ENCODE results near the gene PRKCZ.
A peak's percentile ranks its signal among the peaks of the same experiment; 100 is the strongest.

The PRKCZ gene

GRCh38 chr1:2224631-2225428, 174.6 kb downstream of the PRKCZ start:
- no peak for TF ChIP-seq CTCF (IDR thresholded peaks at IDR 0.05)
- H3K27ac ChIP-seq: no peak overlapping the region

GRCh38 chr1:2226525-2227345, 176.5 kb downstream of the PRKCZ start:
- Histone ChIP-seq H3K4me2 (ENCODE audit: low read length) (peak overlapping the region; percentile 92), H3K79me2 (peaks cover 20% of the 10 kb centered on the region), H3K4me1 (no peaks in the 10 kb centered on the region), H3K4me3 (ENCODE audit: low read depth, low read length) (peak overlapping the region; percentile 73), H3K36me3 (ENCODE audit: control insufficient read depth, insufficient read depth, low read length) (no peaks in the 10 kb centered on the region), H3K27ac (peak overlapping the region; percentile 84), H3K9ac (peak overlapping the region; percentile 37), H3K27me3 (ENCODE audit: control insufficient read depth, insufficient read depth, low read length) (no peaks in the 10 kb centered on the region), H2AFZ (peak overlapping the region; percentile 73), H3K9me3 (ENCODE audit: control insufficient read depth, low read length) (no peaks in the 10 kb centered on the region)
- no peak for TF ChIP-seq CTCF (IDR thresholded peaks at IDR 0.05)

More at GRCh38 chr1:2224631-2225428, 174.6 kb downstream of the PRKCZ start:
- Histone ChIP-seq H3K27me3 (ENCODE audit: control insufficient read depth, insufficient read depth, low read length) (no peaks in the 10 kb centered on the region), H3K36me3 (ENCODE audit: control insufficient read depth, insufficient read depth, low read length) (no peaks in the 10 kb centered on the region), H2AFZ (no peak overlapping the region), H3K4me2 (ENCODE audit: low read length) (no peak overlapping the region), H3K9me3 (ENCODE audit: control insufficient read depth, low read length) (no peaks in the 10 kb centered on the region), H3K4me3 (ENCODE audit: low read depth, low read length) (no peak overlapping the region), H3K9ac (no peak overlapping the region), H3K4me1 (no peaks in the 10 kb centered on the region), H3K79me2 (peaks cover 2% of the 10 kb centered on the region)

GRCh38 chr1:2227346-2228156, 177.3 kb downstream of the PRKCZ start:
- no peak for TF ChIP-seq CTCF (IDR thresholded peaks at IDR 0.05)
- Histone ChIP-seq H3K9ac (peak overlapping the region; percentile 61), H3K9me3 (ENCODE audit: control insufficient read depth, low read length) (no peaks in the 10 kb centered on the region), H3K4me1 (no peaks in the 10 kb centered on the region), H3K4me2 (ENCODE audit: low read length) (peak overlapping the region; percentile 92), H3K36me3 (ENCODE audit: control insufficient read depth, insufficient read depth, low read length) (no peaks in the 10 kb centered on the region), H3K27ac (peak overlapping the region; percentile 84), H3K4me3 (ENCODE audit: low read depth, low read length) (peak overlapping the region; percentile 73), H2AFZ (peak overlapping the region; percentile 82), H3K27me3 (ENCODE audit: control insufficient read depth, insufficient read depth, low read length) (no peaks in the 10 kb centered on the region), H3K79me2 (peaks cover 27% of the 10 kb centered on the region)

- Histone ChIP-seq H3K9ac (peak within 1 kb of the TSS; percentile 61), H3K4me1 (no peaks in the 10 kb centered on the region)
Observed at GRCh38 chr1:2228157-2228594, 178.0 kb downstream of the PRKCZ start, which contains the start of gene SKI. TSS of gene SKI (plus strand) at chr1:2228319. CDS start at chr1:2228767, 448 bp downstream.

More at GRCh38 chr1:2228157-2228594, 178.0 kb downstream of the PRKCZ start, which contains the start of gene SKI:
- Histone ChIP-seq H3K9me3 (ENCODE audit: control insufficient read depth, low read length) (no peaks in the 10 kb centered on the region), H3K79me2 (peaks cover 31% of the 10 kb centered on the region), H3K4me2 (ENCODE audit: low read length) (peak within 1 kb of the TSS; percentile 92), H3K27me3 (ENCODE audit: control insufficient read depth, insufficient read depth, low read length) (no peaks in the 10 kb centered on the region), H3K27ac (peak within 1 kb of the TSS; percentile 84), H3K4me3 (ENCODE audit: low read depth, low read length) (peak within 1 kb of the TSS; percentile 73), H2AFZ (peak within 1 kb of the TSS; percentile 82), H3K36me3 (ENCODE audit: control insufficient read depth, insufficient read depth, low read length) (no peaks in the 10 kb centered on the region)
- no peak for TF ChIP-seq CTCF (IDR thresholded peaks at IDR 0.05)

Measured in parathyroid adenoma (tissue), 2 donors.